Measurements from ENCODE around the gene LRRC43.
"Not testable (repeated sequence)": the region's sequence is repeated elsewhere in the genome, so short reads cannot be mapped to it uniquely, and the experiment has no call there.

Gene LRRC43

GRCh38 chr12:122159882-122160281 lies 23.0 kb upstream of the LRRC43 start:
- DNase-seq, result no peak

- no peak for DNase-seq
Measured at GRCh38 chr12:122160761-122161160, 22.2 kb upstream of the LRRC43 start.

- DNase-seq, result no peak
Measured at GRCh38 chr12:122161682-122162081, 21.2 kb upstream of the LRRC43 start.

- DNase-seq, result no peak
Measured at GRCh38 chr12:122162976-122163375, 19.9 kb upstream of the LRRC43 start.

GRCh38 chr12:122166422-122167349 lies 16.2 kb upstream of the LRRC43 start:
- peak; percentile 30 for DNase-seq

GRCh38 chr12:122167356-122167925 lies 15.5 kb upstream of the LRRC43 start:
- no peak for DNase-seq

- DNase-seq, result no peak
Measured at GRCh38 chr12:122168492-122168891, 14.4 kb upstream of the LRRC43 start.

GRCh38 chr12:122171399-122171798 lies 11.5 kb upstream of the LRRC43 start:
- no peak for DNase-seq

- no peak for DNase-seq
Measured at GRCh38 chr12:122172262-122172939, 10.5 kb upstream of the LRRC43 start.

- DNase-seq, result no peak
Measured at GRCh38 chr12:122174155-122174845, 8.6 kb upstream of the LRRC43 start, which contains the start of gene IL31. TSS of gene IL31 (minus strand) at chr12:122174221. CDS start at chr12:122174172, 49 bp downstream.

GRCh38 chr12:122176473-122176872 lies 6.5 kb upstream of the LRRC43 start:
- not testable (repeated sequence) for DNase-seq

- no peak for DNase-seq
Measured at GRCh38 chr12:122183588-122183940, 641 bp downstream of the LRRC43 start.

- DNase-seq, result no peak
Measured at GRCh38 chr12:122184517-122184916, 1.6 kb downstream of the LRRC43 start.

- no peak for DNase-seq
Measured at GRCh38 chr12:122185079-122185478, 2.2 kb downstream of the LRRC43 start.

- DNase-seq, result no peak
Measured at GRCh38 chr12:122185494-122186082, 2.7 kb downstream of the LRRC43 start.

GRCh38 chr12:122187466-122187865 lies 4.5 kb downstream of the LRRC43 start:
- DNase-seq, result no peak

- no peak for DNase-seq
Measured at GRCh38 chr12:122189626-122190475, 6.9 kb downstream of the LRRC43 start.

GRCh38 chr12:122190842-122191668 lies 8.1 kb downstream of the LRRC43 start:
- peak; percentile 69 for DNase-seq

GRCh38 chr12:122192441-122192840 lies 9.5 kb downstream of the LRRC43 start:
- DNase-seq, result no peak

- no peak for DNase-seq
Measured at GRCh38 chr12:122194804-122195203, 11.9 kb downstream of the LRRC43 start.

- DNase-seq, result no peak
Measured at GRCh38 chr12:122195405-122195804, 12.5 kb downstream of the LRRC43 start.

Data from activated CD8-positive, alpha-beta memory T cell treated with anti-CD3 and anti-CD28 coated beads, Interleukin-2, amount 50 U/mL, for 4 hours (primary cell).